Suprapubic skin (tissue), 4 donors: ENCODE results near the gene NEFH. TPM values are rescaled to one million over a fixed set of nuclear protein-coding genes. Genes with fewer than 3 reads are reported as not detected.

Experiments used
- DNase-seq, 2 donors: peaks; one replicate each; pipeline ENCODE4 v3.0.0-alpha.2; 2019; ENCODE audit warnings: low spot score in 2 of 2
- H3K27ac ChIP-seq: fragments of 200-600 bp; sonication (generic); one replicate; pipeline ENCODE4 v1.5.1; 2019
- H3K27me3 ChIP-seq: fragments of 200-600 bp; sonication (generic); one replicate; pipeline ENCODE4 v1.5.1; 2019
- H3K36me3 ChIP-seq: fragments of 200-600 bp; sonication (generic); one replicate; pipeline ENCODE4 v1.5.1; 2019
- H3K4me1 ChIP-seq: fragments of 200-600 bp; sonication (generic); one replicate; pipeline ENCODE4 v1.5.1; 2019
- H3K4me3 ChIP-seq: fragments of 200-600 bp; sonication (generic); one replicate; pipeline ENCODE4 v1.5.1; 2019; ENCODE audit warnings: mild to moderate bottlenecking
- H3K9me3 ChIP-seq: fragments of 200-600 bp; sonication (generic); one replicate; pipeline ENCODE4 v1.5.1; 2019
- CTCF ChIP-seq, 2 donors: fragments of 200-600 bp in 1 of 2; fragments of 450-650 bp in 1 of 2; sonication (generic) in 1 of 2; IDR thresholded peaks; one replicate each; pipeline ENCODE4 v1.5.1; 2016 to 2019; ENCODE audit warnings: antibody characterized with exemption in 2 of 2, mild to moderate bottlenecking in 1 of 2, moderate library complexity in 1 of 2
- EP300 ChIP-seq: sonication (generic); formaldehyde crosslinking; IDR thresholded peaks from one replicate; pipeline ENCODE4 v1.6.1; 2017; ENCODE audit warnings: antibody characterized with exemption
- POLR2A ChIP-seq, 2 donors: fragments of 450-650 bp; IDR thresholded peaks; one replicate each; pipeline ENCODE4 v1.6.1; 2017; ENCODE audit warnings: antibody characterized with exemption in 2 of 2, mild to moderate bottlenecking in 2 of 2, moderate library complexity in 2 of 2
- POLR2AphosphoS5 ChIP-seq, 3 donors: sonication (generic); formaldehyde crosslinking; IDR thresholded peaks; one replicate each; pipeline ENCODE4 v1.6.1; 2017; ENCODE audit warnings: antibody characterized with exemption in 3 of 3
- WGBS: methylation state at CpG from one replicate; pipeline ENCODE4 v1.1.5; 2018; 5-methylcytosine and 5-hydroxymethylcytosine counted together
- total RNA-seq, 4 donors: library from RNA; depleted of rRNA; stranded (reverse); fragments of >200 nt; gene quantifications; one replicate each; pipeline ENCODE4 v1.1.0, GENCODE V29; 2016

NEFH gene
- total RNA-seq, 4 donors from 2014 or later: 0.26 to 0.51 TPM; not detected in 2

- Histone ChIP-seq H3K9me3 (no peaks in the 10 kb centered on the region), H3K4me1 (no peaks in the 10 kb centered on the region), H3K27me3 (no peaks in the 10 kb centered on the region), H3K4me3 (no peak overlapping the region), H3K27ac (no peak overlapping the region), H3K36me3 (peaks cover 95% of the 10 kb centered on the region)
- no peak for DNase-seq
- TF ChIP-seq CTCF (IDR thresholded peaks at IDR 0.05): no peak
- no peak for TF ChIP-seq POLR2A (IDR thresholded peaks at IDR 0.05)
- no peak for TF ChIP-seq EP300
- no peak for TF ChIP-seq POLR2AphosphoS5 (IDR thresholded peaks at IDR 0.05)
- WGBS: 84% methylated on average over 5 of the region's 8 CpGs
These were observed 31.3 kb downstream of the NEFH start for GRCh38 chr22:29511126-29511862.

GRCh38 chr22:29512031-29512430, 32.0 kb downstream of the NEFH start:
- 91% methylated on average over 3 of the region's 4 CpGs for WGBS

DNA sequence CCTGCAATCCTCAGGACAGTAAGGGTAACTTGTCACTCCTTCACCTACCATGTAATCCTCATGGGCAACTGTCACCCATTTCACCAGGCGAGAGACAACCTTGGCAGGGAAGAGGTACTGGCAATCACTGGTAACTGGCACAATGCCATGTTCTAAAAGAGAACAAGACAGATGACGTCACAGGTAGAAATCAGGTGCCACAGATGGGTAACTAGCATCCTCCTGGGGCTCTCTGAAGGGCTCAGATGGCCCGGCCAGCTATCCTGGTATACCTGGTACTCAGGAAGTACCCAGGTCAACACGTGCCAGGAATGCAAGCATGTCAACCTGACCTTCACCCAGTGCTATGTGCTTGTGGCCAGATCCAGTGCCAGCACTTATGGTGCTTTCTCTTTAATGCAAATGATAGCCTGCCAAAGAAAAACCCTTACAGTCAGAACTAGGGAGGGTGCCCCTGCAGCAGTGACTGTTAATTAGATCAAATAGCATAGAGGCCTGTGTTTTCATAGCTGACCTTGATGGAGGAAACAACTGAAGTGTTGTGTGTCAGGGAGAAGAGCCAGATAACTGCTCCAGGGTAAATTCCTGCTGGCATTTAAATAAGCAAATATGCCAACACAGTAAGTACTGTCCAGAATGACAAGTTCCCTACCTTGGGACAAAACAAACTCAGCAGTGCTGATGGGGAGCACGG, 37.3 kb downstream of the NEFH start:
- no peak overlapping the region for H3K27ac ChIP-seq
- no peaks in the 10 kb centered on the region for H3K9me3 ChIP-seq
- TF ChIP-seq POLR2A (IDR thresholded peaks at IDR 0.05) (no peak), POLR2AphosphoS5 (IDR thresholded peaks at IDR 0.05) (no peak), CTCF (IDR thresholded peaks at IDR 0.05) (no peak), EP300 (no peak)
- H3K36me3 ChIP-seq: peaks cover 92% of the 10 kb centered on the region
- no peak overlapping the region for H3K4me3 ChIP-seq
- H3K27me3 ChIP-seq: no peaks in the 10 kb centered on the region
- WGBS: 71% methylated on average over 4 of the region's 5 CpGs
- no peaks in the 10 kb centered on the region for H3K4me1 ChIP-seq
- DNase-seq: no peak

More at GRCh38 chr22:29512031-29512430, 32.0 kb downstream of the NEFH start:
- Histone ChIP-seq H3K27me3 (no peaks in the 10 kb centered on the region), H3K9me3 (no peaks in the 10 kb centered on the region), H3K4me3 (no peak overlapping the region), H3K4me1 (no peaks in the 10 kb centered on the region), H3K36me3 (peaks cover 95% of the 10 kb centered on the region), H3K27ac (no peak overlapping the region)
- TF ChIP-seq EP300 (no peak), POLR2AphosphoS5 (IDR thresholded peaks at IDR 0.05) (no peak), POLR2A (IDR thresholded peaks at IDR 0.05) (no peak), CTCF (IDR thresholded peaks at IDR 0.05) (no peak)
- no peak for DNase-seq

DNA sequence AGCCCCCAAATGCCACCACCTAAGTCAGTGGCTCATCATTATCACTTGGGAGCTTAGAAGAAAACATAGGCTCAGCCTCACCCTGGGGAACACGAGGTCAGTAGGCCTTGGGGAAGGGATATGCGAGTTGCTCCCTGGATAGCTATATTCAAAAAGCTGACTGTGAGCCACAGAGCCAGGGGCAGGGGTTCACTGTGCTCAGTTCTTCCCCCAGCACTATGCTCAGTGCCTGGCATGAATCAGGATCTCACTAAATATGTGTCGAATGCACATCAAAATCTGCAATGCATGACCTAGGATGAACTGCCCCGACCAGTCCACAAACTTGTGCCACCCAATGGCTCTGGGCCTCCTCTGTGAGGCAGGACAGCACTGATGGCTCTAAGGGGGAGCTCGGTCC, 38.4 kb downstream of the NEFH start:
- TF ChIP-seq POLR2AphosphoS5 (IDR thresholded peaks at IDR 0.05) (no peak), CTCF (IDR thresholded peaks at IDR 0.05) (no peak), POLR2A (IDR thresholded peaks at IDR 0.05) (no peak), EP300 (no peak)
- Histone ChIP-seq H3K4me1 (no peaks in the 10 kb centered on the region), H3K36me3 (peaks cover 92% of the 10 kb centered on the region), H3K27ac (no peak overlapping the region), H3K27me3 (no peaks in the 10 kb centered on the region), H3K9me3 (no peaks in the 10 kb centered on the region), H3K4me3 (no peak overlapping the region)
- WGBS: 92% methylated on average over 5 of the region's 5 CpGs
- DNase-seq: no peak

DNA sequence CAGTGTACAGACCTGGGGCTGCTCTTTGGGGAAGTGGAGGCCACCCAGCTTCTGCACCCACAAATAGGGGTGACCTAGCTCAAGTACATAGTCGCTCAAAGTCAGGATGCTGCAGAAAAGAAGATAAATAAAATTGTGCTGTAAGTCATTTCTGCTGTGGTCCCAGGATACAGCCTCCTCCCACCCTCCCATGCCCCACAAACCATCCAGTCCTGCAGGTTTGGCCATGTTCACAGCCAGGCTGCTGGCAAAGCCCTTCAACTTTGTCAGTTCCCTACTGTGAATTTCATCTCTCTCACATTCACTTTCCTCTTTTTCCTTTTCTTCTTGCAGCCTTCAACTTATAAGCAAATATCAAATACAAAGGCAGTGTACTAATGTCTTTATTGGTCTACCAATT, 40.0 kb downstream of the NEFH start:
- TF ChIP-seq POLR2AphosphoS5 (IDR thresholded peaks at IDR 0.05): no peak
- no peak for TF ChIP-seq POLR2A (IDR thresholded peaks at IDR 0.05)
- TF ChIP-seq EP300: no peak
- TF ChIP-seq CTCF (IDR thresholded peaks at IDR 0.05): no peak

More for the DNA sequence above, 40.0 kb downstream of the NEFH start:
- no peak overlapping the region for H3K27ac ChIP-seq
- no peaks in the 10 kb centered on the region for H3K4me1 ChIP-seq
- WGBS: 67% methylated on average over 1 of the region's 1 CpG
- no peaks in the 10 kb centered on the region for H3K9me3 ChIP-seq
- H3K36me3 ChIP-seq: peaks cover 93% of the 10 kb centered on the region
- H3K4me3 ChIP-seq: no peak overlapping the region
- no peaks in the 10 kb centered on the region for H3K27me3 ChIP-seq
- DNase-seq: no peak
